BE2C (cell line): ENCODE measurements around the gene JAG1.

Experiments
- DNase-seq: peaks from one replicate; pipeline ENCODE4 v3.0.0-alpha.2; 2020
- H3K27me3 ChIP-seq: fragments of 250-450 bp; sonication (Bioruptor Pico); 2 replicates; pipeline ENCODE4 v1.5.1; 2020; ENCODE audit warnings: mild to moderate bottlenecking
- H3K36me3 ChIP-seq: fragments of 250-450 bp; sonication (Bioruptor Pico); 2 replicates; pipeline ENCODE4 v1.5.1; 2020; ENCODE audit warnings: mild to moderate bottlenecking
- H3K4me1 ChIP-seq: fragments of 250-450 bp; sonication (Bioruptor Pico); 2 replicates; pipeline ENCODE4 v1.5.1; 2020
- H3K4me3 ChIP-seq: 2 replicates; pipeline ENCODE4 v1.5.1; 2011; ENCODE audit warnings: low read depth, low read length
- H3K9me3 ChIP-seq: fragments of 250-450 bp; sonication (Bioruptor Pico); 2 replicates; pipeline ENCODE4 v1.5.1; 2020
- TF ChIP-seq, protein P1 (sequence below): IDR thresholded peaks from 2 replicates; pipeline ENCODE4 v1.5.1; 2012; ENCODE audit warnings: mild to moderate bottlenecking, low read depth, low read length

The JAG1 gene

DNA sequence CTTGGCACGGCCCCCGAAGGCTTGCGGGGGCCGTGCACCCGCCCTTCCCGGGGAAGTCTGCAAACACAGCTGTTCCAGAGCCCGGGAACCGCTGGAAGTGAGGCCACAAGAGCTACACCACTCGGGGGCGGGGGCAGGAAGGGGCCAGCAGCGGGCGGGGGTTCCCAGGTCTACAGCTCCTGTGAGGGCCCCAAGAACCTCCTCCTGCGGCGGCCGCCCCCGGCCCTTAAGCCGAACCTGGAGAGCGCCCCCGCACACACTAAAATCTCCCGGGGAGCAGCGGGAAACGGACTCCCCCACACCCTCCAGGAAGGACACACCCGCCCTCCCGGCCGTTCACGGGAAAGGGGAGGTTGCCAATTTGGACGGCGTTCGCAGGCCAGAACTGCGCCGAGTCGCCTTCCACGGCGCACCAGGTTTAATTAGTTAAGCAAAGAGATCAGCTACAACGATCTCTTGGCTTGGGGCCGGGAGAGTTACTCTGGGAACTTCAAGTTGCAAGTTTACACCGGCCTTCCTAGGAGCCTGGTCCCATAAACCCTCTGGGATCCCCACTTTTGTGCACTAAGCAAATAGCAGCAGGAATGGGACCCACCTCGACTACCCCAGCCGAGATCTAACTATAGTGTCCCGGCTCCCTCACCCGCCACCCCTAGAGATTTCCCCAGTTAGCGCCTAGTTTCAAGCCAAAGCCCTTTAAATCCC, 1.7 kb downstream of the JAG1 start:
- TF ChIP-seq, protein P1, sequence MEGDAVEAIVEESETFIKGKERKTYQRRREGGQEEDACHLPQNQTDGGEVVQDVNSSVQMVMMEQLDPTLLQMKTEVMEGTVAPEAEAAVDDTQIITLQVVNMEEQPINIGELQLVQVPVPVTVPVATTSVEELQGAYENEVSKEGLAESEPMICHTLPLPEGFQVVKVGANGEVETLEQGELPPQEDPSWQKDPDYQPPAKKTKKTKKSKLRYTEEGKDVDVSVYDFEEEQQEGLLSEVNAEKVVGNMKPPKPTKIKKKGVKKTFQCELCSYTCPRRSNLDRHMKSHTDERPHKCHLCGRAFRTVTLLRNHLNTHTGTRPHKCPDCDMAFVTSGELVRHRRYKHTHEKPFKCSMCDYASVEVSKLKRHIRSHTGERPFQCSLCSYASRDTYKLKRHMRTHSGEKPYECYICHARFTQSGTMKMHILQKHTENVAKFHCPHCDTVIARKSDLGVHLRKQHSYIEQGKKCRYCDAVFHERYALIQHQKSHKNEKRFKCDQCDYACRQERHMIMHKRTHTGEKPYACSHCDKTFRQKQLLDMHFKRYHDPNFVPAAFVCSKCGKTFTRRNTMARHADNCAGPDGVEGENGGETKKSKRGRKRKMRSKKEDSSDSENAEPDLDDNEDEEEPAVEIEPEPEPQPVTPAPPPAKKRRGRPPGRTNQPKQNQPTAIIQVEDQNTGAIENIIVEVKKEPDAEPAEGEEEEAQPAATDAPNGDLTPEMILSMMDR: no peak
- Histone ChIP-seq H3K27me3 (peaks cover 53% of the 10 kb centered on the region), H3K4me1 (peaks cover 7% of the 10 kb centered on the region; the same call in 1 of the 2 replicates), H3K9me3 (no peaks in the 10 kb centered on the region), H3K36me3 (no peaks in the 10 kb centered on the region), H3K4me3 (peak overlapping the region; percentile 78)
- no peak for DNase-seq

- no peak for DNase-seq
- TF ChIP-seq, protein P1: no peak; the same call in 1 of the 2 replicates
- Histone ChIP-seq H3K4me1 (peaks cover 7% of the 10 kb centered on the region; the same call in 1 of the 2 replicates), H3K9me3 (no peaks in the 10 kb centered on the region), H3K36me3 (no peaks in the 10 kb centered on the region), H3K27me3 (peaks cover 47% of the 10 kb centered on the region), H3K4me3 (no peak overlapping the region)
These were observed 2.4 kb downstream of the JAG1 start for GRCh38 chr20:10671221-10671918.

DNA sequence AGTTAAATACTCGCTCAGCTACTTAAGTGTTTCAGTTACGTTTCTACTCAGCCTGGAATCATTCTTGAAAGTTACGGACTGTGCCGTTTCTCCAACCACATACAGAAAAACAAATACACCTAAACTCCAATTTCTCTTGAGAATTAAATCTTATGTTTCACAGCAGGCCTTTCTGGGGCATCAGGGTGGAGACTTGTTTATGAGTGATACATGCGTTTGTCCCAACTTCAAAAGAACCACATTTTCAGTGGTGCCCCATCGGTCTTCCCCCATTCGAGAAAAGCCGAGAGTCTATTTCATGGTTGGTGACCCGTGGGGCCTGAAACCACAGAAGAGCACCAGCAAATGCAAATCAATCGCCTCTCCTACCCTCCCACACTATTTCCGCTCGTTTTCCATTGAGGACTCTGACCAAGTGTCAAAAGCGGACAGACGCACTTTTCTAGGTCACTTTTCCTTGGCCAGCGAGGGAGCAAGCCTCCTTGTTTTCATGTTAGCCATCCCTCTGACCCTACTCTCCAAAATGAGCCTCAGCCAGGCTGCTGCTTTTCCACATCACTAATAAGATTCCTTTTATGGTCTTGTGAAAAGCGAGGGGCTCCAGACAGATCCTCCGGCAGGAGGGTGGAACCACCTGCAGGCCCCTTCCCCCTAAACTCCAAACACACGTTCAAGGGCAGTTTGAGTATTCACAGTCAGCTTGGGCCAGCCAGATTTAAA, 3.1 kb downstream of the JAG1 start:
- Histone ChIP-seq H3K4me1 (peaks cover 7% of the 10 kb centered on the region; the same call in 1 of the 2 replicates), H3K4me3 (no peak overlapping the region), H3K27me3 (peaks cover 40% of the 10 kb centered on the region), H3K9me3 (no peaks in the 10 kb centered on the region), H3K36me3 (no peaks in the 10 kb centered on the region)
- TF ChIP-seq, protein P1: no peak
- DNase-seq: no peak

DNA sequence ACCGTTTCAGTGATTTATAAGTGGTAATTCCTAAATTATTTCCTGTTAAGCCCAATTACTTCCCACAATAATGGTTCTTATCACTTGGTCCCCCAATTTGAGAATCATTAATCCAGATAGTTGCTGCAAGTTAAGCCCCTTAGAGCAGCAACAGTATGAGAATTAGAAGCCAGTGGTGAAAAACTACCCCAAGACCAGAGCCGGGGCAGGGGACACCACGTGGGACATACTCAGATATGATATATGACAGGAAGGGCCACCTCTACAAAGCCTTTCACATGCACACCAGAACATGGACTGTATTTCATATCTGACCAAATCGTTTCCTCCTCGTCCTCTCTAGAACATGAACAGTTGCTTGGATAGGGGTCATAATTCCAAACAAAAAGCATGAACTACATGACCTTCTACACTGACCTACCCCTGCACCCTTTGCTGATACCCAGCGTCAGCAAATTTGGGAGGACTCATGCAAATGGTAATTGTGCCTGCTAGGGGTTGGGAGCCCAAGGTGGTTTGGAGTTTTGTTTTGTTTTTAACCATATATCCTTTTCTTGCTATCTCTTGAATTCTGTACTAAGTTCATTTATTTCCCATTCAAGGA, 3.9 kb downstream of the JAG1 start:
- no peaks in the 10 kb centered on the region for H3K36me3 ChIP-seq
- TF ChIP-seq, protein P1: no peak
- no peak for DNase-seq
- H3K27me3 ChIP-seq: peaks cover 32% of the 10 kb centered on the region
- H3K9me3 ChIP-seq: no peaks in the 10 kb centered on the region
- no peak overlapping the region for H3K4me3 ChIP-seq
- peaks cover 7% of the 10 kb centered on the region; the same call in 1 of the 2 replicates for H3K4me1 ChIP-seq

DNA sequence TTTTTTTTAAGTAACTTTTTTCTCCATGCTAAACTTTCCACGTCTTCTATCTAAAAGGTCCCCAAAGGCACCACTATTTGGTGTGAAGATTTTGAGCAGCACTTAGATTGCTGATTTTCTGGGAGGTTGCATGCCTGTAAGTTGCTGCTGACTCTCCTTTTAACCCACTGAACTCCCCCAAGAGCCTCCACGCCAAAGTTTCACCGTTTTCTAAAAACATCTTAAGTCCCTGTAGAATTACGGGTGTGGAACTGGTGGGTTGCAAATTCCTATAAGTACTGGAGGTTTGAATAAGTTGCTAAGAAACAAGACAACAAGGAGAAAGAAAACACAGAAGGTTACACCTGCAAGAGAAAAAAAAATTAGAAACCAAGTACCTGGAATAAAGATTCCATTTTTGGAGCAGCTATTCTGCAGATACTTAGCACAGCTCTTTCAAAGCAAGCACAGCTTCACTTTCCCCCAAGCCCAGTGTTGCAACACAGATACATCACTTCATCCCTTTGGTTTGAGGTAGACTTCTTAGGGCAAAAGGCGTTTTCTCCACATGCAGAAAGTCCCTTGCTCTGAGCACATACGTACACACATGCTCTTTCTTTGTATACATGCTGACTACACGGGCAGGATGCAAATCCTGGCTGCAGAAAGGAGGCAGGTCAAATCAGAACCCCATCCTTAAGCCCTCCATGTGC, 5.0 kb downstream of the JAG1 start:
- Histone ChIP-seq H3K4me3 (no peak overlapping the region), H3K36me3 (no peaks in the 10 kb centered on the region), H3K27me3 (peaks cover 23% of the 10 kb centered on the region), H3K4me1 (peaks cover 7% of the 10 kb centered on the region; the same call in 1 of the 2 replicates), H3K9me3 (no peaks in the 10 kb centered on the region)
- TF ChIP-seq, protein P1: no peak
- no peak for DNase-seq
